NCI-H2081 (cell line): Measurements from ENCODE around the gene CALY.

Experiments
- DNase-seq, 2 experiments: peaks; one replicate each; lab custom pipeline; 2025; lab: John Stamatoyannopoulos, UW

The CALY gene

DNA sequence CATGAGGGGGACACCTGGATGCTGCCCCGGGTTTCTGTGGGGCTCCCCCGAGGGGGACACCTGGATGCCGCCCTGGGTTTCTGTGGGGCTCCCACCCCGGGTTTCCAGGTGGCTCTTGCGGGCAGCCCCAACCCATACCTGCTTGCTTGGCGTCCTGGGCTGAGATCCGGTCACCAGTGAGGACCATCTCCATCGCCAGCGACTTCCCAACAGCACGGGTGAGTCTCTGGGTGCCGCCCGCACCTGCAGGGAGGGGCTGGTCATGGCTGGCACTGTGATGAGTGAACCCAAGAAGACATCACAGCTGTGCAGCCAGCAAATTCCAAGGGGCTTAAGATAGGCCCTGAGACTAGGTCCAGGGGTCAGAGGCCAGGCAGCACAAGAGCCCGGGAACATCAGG, 30.1 kb upstream of the CALY start:
- no peak for DNase-seq

- no peak for DNase-seq
These were observed 29.4 kb upstream of the CALY start for GRCh38 chr10:133366130-133366478.

DNA sequence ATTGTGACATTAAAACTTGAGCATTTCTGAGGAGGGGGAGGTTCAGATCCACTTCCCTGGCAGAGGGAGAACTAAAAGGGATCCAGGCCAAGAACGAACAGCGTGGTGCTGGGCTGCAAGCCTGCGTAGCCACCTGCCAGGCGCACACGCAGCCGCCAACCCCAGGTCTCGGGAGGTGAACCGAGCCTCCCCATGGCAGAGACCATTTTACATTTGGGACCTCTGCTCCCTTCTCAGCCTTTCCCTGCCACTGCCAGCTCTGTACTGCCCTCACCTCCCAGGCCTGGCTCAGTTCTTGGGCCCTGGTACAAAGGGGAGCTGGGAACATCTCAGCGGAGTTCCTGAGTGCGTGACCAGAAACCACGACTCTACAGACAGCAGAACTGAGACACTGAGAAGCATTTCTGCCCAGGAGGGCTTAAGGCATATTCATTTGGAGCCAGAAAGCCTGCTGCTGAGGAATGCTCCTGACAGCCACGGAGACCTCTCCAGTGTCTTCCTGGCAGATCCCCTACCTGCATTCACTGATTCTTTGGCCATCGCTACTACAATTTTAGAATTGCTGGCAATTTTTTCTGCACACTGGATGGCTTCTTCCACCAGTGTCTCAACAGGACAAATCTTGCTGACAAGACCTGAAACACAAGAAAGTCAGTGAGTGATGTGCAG, 28.9 kb upstream of the CALY start:
- peak in 1 of 2 experiments; percentile 55 for DNase-seq

- DNase-seq = peak; percentile 57 to 72
These were observed 28.1 kb upstream of the CALY start for GRCh38 chr10:133364645-133365431.

DNA sequence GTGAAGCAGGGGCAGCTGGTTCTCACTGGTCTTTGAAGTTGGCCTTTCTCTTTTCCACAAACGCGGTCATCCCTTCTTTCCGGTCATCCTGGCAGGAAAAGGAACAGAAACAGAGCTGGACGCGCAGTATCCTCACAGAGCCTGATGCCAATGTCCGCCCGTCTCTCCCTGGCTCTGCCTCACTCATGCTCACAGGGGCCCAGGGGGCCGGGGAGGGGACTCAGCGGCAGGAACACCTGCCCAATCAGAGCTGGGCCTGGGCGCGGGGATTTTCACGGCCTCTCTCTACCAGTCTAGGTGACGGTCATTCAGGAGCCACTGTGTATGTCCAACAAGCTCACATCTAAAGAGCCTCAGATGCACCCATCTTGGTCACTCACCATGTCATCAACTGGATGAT, 26.1 kb upstream of the CALY start:
- no peak for DNase-seq

DNA sequence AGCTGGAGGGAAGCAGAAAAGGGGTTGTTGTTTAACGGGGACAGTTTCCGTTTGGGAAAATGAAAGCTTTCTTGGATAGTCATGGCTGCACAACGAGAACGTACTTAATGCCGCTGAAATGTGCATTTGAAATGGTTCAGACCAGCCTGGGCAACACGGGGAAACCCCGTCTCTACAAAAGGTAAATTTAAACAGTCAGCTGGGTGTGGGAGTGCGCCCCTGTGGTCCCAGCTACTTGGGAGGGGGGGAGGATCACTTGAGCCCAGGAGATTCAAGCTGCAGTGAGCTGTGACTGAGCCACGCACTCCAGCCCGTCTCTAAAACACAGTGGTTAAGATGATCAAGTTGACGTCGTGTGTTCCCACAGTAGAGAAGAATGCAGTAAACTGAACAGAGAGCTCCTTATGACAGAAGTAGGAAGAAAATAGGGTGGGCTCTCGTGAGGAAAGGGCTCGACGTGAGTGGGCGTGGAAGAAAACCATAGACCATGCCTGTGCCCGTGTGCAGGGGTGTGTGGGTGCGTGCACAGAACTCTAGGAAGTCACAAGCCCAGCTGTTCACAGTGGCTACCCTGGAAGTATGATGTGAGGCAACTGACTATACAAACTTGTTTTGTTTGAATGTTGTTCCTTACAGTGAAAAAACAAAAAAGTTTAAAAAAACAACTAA, 25.2 kb upstream of the CALY start:
- DNase-seq = no peak

- no peak for DNase-seq
These were observed 24.5 kb upstream of the CALY start for GRCh38 chr10:133361227-133361626.

DNA sequence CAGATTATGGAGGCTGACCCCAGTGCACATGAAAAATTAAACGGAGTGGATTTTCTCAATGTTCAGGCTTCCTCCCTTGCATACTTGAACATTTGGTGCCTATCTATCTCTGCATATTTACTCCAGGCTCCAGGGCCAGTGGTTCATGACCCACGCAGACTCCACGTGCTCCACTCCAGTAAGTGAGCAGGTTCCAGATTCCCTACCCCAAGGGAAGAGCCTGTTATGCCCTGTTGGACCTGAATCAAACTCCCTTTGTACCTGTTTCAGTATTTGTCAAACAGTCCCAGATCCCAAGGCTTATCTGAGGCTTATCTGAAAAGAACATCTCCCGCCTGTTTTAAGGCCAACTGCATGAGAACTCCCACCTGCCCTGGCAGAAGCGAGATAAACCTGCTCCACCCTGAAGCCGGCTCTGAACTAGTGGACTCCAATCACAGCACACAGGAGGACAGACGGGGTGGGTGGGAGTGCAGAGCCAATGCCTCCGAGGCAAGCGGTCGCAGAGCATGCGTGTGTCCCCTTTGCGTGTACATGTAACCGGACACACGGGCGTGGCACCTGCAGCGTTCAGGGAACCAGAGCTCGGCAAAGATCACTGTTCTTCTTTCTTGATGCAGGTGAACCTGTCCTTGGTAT, 23.4 kb upstream of the CALY start:
- DNase-seq = no peak

GRCh38 chr10:133359554-133359971, 22.9 kb upstream of the CALY start:
- DNase-seq = peak in 1 of 2 experiments; percentile 41

GRCh38 chr10:133358925-133359310, 22.2 kb upstream of the CALY start:
- DNase-seq = no peak

DNA sequence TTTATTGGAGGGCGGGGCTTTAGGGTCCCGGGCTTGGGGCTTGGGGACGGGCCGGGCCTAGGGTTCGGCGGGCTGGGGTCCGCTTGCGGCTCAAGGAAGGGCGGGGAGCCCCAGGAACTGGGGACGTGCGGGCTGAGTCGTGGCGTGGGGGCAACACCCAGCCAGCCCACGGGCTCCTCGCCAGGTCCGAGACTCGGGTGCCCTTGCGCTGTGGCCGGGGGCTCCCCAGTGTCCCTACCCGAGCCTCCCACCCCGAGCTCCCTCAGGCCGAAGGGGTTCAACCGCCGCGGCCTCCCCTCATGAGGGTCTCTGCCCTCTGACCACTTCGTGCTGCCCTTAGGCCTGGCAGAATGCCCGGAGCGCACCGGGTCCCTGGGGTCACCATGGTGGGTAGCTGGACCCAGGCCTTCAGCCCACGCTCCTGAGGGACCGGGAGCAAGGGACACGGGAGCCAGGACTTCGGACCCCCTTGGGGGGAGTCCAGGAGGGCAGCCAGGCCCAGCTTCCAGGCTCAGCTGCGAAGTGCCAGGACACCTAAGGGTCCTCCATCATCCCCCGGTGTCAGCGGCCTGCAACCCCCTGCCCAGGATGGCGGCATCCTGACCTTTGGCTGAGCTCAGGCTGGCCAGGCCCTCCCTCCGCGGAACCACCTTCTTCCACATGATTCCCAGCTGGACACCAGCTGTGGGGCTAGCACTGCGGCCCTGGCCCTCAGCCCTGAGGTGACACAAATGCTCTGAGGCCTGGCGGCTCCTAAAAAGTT, 21.6 kb upstream of the CALY start:
- no peak for DNase-seq

- no peak for DNase-seq
These were observed 20.8 kb upstream of the CALY start, which contains the start of gene FUOM for GRCh38 chr10:133357285-133358161. Gene FUOM (minus strand): TSS chr10:133358019. CDS start chr10:133358007, 12 bp downstream.

DNA sequence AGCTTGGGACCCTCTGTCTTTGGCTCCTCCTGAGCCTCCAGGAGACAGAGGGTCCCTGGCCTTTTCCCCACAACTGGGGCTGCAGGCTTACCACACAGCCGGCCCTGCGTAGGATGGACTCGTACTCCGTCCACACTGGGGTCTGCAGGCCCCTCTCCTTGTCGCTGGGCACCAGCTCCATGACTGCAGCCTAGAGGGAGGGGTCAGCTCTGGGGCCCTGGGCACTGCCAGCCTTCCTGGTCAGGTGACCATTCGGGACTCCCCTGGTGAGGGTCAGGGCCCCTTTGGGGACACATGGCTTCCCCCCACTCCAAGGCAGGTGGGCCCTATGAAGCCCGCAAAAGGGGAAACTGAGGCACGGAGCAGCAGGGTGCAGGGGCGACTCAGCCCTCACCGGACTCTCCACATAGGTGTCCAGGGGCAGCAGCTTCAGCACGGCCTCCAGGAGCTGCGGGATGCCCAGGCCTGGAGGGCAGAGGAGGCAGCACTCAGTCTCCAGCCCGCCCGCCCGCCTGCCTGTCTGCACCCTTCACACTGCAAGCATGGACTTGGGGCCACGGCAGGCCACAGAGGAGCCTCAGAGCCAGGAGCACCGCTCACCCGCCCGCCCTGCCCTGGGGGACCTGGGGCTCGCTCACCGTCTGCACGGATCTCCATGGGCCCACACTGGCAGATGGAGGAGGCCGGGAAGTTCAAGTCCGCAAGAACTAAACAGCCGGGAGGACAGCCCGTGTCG, 20.0 kb upstream of the CALY start:
- no peak for DNase-seq

- no peak for DNase-seq
These were observed 19.3 kb upstream of the CALY start for GRCh38 chr10:133355991-133356390.

DNA sequence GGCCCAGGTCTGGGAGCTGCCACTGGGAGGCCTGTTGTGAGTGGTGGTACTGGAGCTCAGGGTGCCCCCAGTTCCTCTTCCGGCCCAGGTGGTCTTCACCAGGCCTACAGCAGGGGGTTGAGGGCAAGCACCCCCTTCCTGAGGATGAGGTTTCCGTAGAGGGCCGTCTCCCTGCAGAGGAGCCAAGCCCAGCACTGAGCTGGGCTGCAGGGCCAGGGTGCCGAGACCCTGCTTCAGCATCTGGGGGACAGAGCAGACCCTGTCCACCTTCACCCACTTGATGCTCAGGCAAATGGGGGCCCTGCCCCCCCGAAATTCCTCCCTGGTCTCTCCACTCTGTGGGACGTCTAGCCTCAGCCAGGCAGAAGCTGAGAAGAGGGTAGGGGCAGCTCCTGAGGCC, 18.6 kb upstream of the CALY start:
- no peak for DNase-seq

GRCh38 chr10:133354672-133355240, 18.1 kb upstream of the CALY start:
- no peak for DNase-seq

GRCh38 chr10:133353988-133354605, 17.4 kb upstream of the CALY start:
- no peak for DNase-seq

DNA sequence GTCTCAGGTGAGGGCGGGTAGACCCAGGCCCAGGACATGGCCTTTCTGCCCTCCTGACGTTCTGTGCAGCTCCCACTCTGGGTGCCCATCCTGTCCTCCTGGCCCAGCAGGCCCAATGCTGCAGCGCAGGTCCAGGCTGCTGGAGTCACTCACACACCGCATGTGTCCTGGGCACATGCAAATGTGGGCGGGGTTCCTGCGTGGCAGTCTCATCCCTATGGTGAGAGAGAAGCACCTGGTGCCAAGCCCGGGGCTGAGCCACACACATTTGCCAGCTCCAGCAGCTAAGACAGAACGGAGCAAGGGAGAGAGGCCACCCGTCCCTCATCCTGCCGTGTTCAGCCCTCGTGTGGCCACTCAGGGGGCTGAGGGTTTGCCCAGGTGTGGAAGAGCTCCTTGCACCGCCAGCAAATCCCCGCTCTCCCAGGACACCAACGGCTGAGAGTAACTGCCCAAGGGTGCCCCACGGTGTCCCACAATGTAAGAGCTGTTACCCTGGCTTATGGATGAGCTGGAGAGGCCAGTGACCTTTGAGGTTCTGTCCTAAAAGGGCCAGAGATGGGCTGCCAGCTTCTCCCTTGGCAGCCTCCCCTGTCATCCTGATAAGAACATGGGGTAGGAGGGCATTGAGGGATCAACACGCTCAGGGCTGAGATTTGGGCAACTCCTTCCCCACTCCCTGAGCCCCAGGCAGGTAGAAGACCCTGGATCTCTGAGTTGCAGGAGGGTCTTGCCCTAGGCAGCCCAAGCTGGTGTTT, 16.7 kb upstream of the CALY start:
- DNase-seq = no peak
